HEK293 (cell line): ENCODE measurements around the gene OSBP2.

Experiments used
- CTCF ChIA-PET: fragments of 350-600 bp; formaldehyde crosslinking; extraction: SDS; loops from one replicate; lab custom pipeline; 2021; ENCODE audit warnings: antibody characterized with exemption; lab: Yijun Ruan, JAX
- POLR2A ChIA-PET: fragments of 300-600 bp; formaldehyde crosslinking; extraction: SDS; loops from one replicate; lab custom pipeline; 2020; ENCODE audit warnings: antibody characterized with exemption, inconsistent platforms; lab: Yijun Ruan, JAX
- H3K27ac ChIP-seq: fragments of 200-500 bp; sonication (Bioruptor generic); 2 replicates; pipeline ENCODE4 v1.5.1; 2014; ENCODE audit warnings: low read depth, low read length, control low read depth, inconsistent platforms; ENCODE audit errors: extremely low read depth
- H3K36me3 ChIP-seq, 2 experiments: fragments of 200-500 bp in 1 of 2; sonication (Bioruptor generic) in 1 of 2; 1 replicate in 1 of 2; 2 replicates in 1 of 2; pipeline ENCODE4 v1.5.1; 2014 to 2017; ENCODE audit warnings: inconsistent platforms in 2 of 2, low read length in 2 of 2; ENCODE audit not compliant: control insufficient read depth in 2 of 2, insufficient read depth in 1 of 2
- H3K4me1 ChIP-seq: fragments of 200-500 bp; sonication (Bioruptor generic); 2 replicates; pipeline ENCODE4 v1.5.1; 2014; ENCODE audit warnings: mild to moderate bottlenecking, low read length, inconsistent platforms; ENCODE audit not compliant: control insufficient read depth, insufficient read depth
- H3K4me3 ChIP-seq: 2 replicates; pipeline ENCODE4 v1.5.1; 2011; ENCODE audit warnings: low read depth, mild to moderate bottlenecking, control low read depth, low read length, moderate library complexity
- H3K9me3 ChIP-seq: fragments of 200-500 bp; sonication (Bioruptor generic); 2 replicates; pipeline ENCODE4 v1.5.1; 2014; ENCODE audit warnings: low read depth, low read length, inconsistent platforms; ENCODE audit not compliant: control insufficient read depth, insufficient read depth
- ATF2 ChIP-seq: fragments of 450-650 bp; formaldehyde crosslinking; IDR thresholded peaks from 2 replicates; pipeline ENCODE4 v1.5.1; 2016; ENCODE audit warnings: missing biosample characterization, missing genetic modification characterization, low read depth
- PATZ1 ChIP-seq: fragments of 450-650 bp; formaldehyde crosslinking; IDR thresholded peaks from 2 replicates; pipeline ENCODE4 v1.5.1; 2016; ENCODE audit warnings: missing biosample characterization, missing genetic modification characterization
- PRDM6 ChIP-seq: fragments of 450-650 bp; formaldehyde crosslinking; IDR thresholded peaks from 2 replicates; pipeline ENCODE4 v1.5.1; 2017; ENCODE audit warnings: missing biosample characterization, missing genetic modification characterization
- SALL2 ChIP-seq: fragments of 450-650 bp; formaldehyde crosslinking; IDR thresholded peaks from 2 replicates; pipeline ENCODE4 v1.5.0; 2017; ENCODE audit warnings: missing biosample characterization, mild to moderate bottlenecking, missing genetic modification characterization, borderline replicate concordance
- SP3 ChIP-seq: fragments of 450-650 bp; formaldehyde crosslinking; IDR thresholded peaks from 2 replicates; pipeline ENCODE4 v1.5.1; 2016; ENCODE audit warnings: missing biosample characterization, missing genetic modification characterization
- TCF7L2 ChIP-seq: IDR thresholded peaks from 2 replicates; pipeline ENCODE4 v1.6.1; 2011; ENCODE audit warnings: low read depth, mild to moderate bottlenecking, inconsistent platforms, low read length, moderate library complexity, borderline replicate concordance
- ZBTB7A ChIP-seq: fragments of 450-650 bp; formaldehyde crosslinking; IDR thresholded peaks from 2 replicates; pipeline ENCODE4 v1.5.1; 2016; ENCODE audit warnings: low read depth, missing biosample characterization, missing genetic modification characterization
- ZIC2 ChIP-seq: fragments of 450-650 bp; formaldehyde crosslinking; IDR thresholded peaks from 2 replicates; pipeline ENCODE4 v1.5.1; 2016; ENCODE audit warnings: missing biosample characterization, missing genetic modification characterization
- ZNF114 ChIP-seq: fragments of 450-650 bp; formaldehyde crosslinking; IDR thresholded peaks from 2 replicates; pipeline ENCODE4 v1.5.0; 2017; ENCODE audit warnings: missing biosample characterization, missing genetic modification characterization
- ZNF121 ChIP-seq: fragments of 450-650 bp; formaldehyde crosslinking; IDR thresholded peaks from 2 replicates; pipeline ENCODE4 v1.5.1; 2016; ENCODE audit warnings: missing biosample characterization, missing genetic modification characterization
- ZNF133 ChIP-seq: fragments of 450-650 bp; formaldehyde crosslinking; IDR thresholded peaks from 2 replicates; pipeline ENCODE4 v1.5.1; 2016; ENCODE audit warnings: missing biosample characterization, missing genetic modification characterization
- ZNF184 ChIP-seq: fragments of 450-650 bp; IDR thresholded peaks from 2 replicates; pipeline ENCODE4 v1.5.1; 2018; ENCODE audit warnings: missing biosample characterization, mild to moderate bottlenecking, missing genetic modification characterization
- ZNF266 ChIP-seq: fragments of 450-650 bp; formaldehyde crosslinking; IDR thresholded peaks from 2 replicates; pipeline ENCODE4 v1.5.1; 2016; ENCODE audit warnings: missing biosample characterization, missing genetic modification characterization, low read depth
- ZNF335 ChIP-seq: fragments of 450-650 bp; formaldehyde crosslinking; conservative IDR thresholded peaks from 2 replicates; pipeline ENCODE4 v1.5.1; 2016; ENCODE audit warnings: missing biosample characterization, missing genetic modification characterization
- ZNF366 ChIP-seq: fragments of 450-650 bp; formaldehyde crosslinking; conservative IDR thresholded peaks from 2 replicates; pipeline ENCODE4 v1.5.1; 2016; ENCODE audit warnings: missing biosample characterization, missing genetic modification characterization
- ZNF501 ChIP-seq: fragments of 450-650 bp; formaldehyde crosslinking; IDR thresholded peaks from 2 replicates; pipeline ENCODE4 v1.5.1; 2016; ENCODE audit warnings: missing biosample characterization, missing genetic modification characterization
- ZNF513 ChIP-seq: fragments of 450-650 bp; IDR thresholded peaks from 2 replicates; pipeline ENCODE4 v1.5.1; 2018; ENCODE audit warnings: missing biosample characterization, missing genetic modification characterization
- ZNF610 ChIP-seq: fragments of 450-650 bp; formaldehyde crosslinking; IDR thresholded peaks from 2 replicates; pipeline ENCODE4 v1.5.1; 2016; ENCODE audit warnings: missing biosample characterization, missing genetic modification characterization, borderline replicate concordance
- ZNF692 ChIP-seq: fragments of 450-650 bp; formaldehyde crosslinking; IDR thresholded peaks from 2 replicates; pipeline ENCODE4 v1.5.1; 2016; ENCODE audit warnings: missing biosample characterization, missing genetic modification characterization
- ZSCAN18 ChIP-seq: fragments of 450-650 bp; formaldehyde crosslinking; IDR thresholded peaks from 2 replicates; pipeline ENCODE4 v1.5.1; 2016; ENCODE audit warnings: missing biosample characterization, missing genetic modification characterization

The OSBP2 gene

GRCh38 chr22:30878516-30879414 lies 184.1 kb downstream of the OSBP2 start (continued):
- peak; percentile 68; the same call in 1 of the 2 replicates for TF ChIP-seq ZNF692 (tag by site-specific recombination)
- peak; percentile 40; the same call in 1 of the 2 replicates for TF ChIP-seq PATZ1
- peak; percentile 32; the same call in 1 of the 2 replicates for TF ChIP-seq ZNF335
- TF ChIP-seq ZNF133 (tag by site-specific recombination) = no peak
- TF ChIP-seq SALL2 (tag by site-specific recombination) = no peak
- no peak for TF ChIP-seq ZNF610 (tag by site-specific recombination)
- TF ChIP-seq ZSCAN18 = no peak
- no peak for TF ChIP-seq PRDM6
- no peak for TF ChIP-seq ATF2 (tag by site-specific recombination)

- Histone ChIP-seq H3K36me3 (no peaks in the 10 kb centered on the region), H3K9me3 (no peaks in the 10 kb centered on the region), H3K4me1 (peaks cover 13% of the 10 kb centered on the region), H3K4me3 (no peak overlapping the region), H3K27ac (no peak overlapping the region)
- peak; percentile 95 for TF ChIP-seq ZIC2 (tag by site-specific recombination)
- TF ChIP-seq ZNF366 (tag by site-specific recombination) = no peak
- ChIA-PET CTCF (no interaction called here), POLR2A (no interaction called here)
Measured at GRCh38 chr22:30879415-30879797, 184.7 kb downstream of the OSBP2 start.

GRCh38 chr22:30880181-30880601 lies 185.5 kb downstream of the OSBP2 start:
- H3K4me1 ChIP-seq = peaks cover 13% of the 10 kb centered on the region
- H3K27ac ChIP-seq = no peak overlapping the region
- TF ChIP-seq ZNF121 (tag by site-specific recombination) = no peak
- TF ChIP-seq ZNF114 (tag by site-specific recombination) = no peak
- TF ChIP-seq ZNF184 (tag by site-specific recombination) = no peak
- no peak for TF ChIP-seq TCF7L2
- no peak for TF ChIP-seq ZNF610 (tag by site-specific recombination)
- no peak for TF ChIP-seq ZNF266 (tag by site-specific recombination)
- no peak for TF ChIP-seq PRDM6
- no peak for TF ChIP-seq SP3 (tag by site-specific recombination)
- TF ChIP-seq ZBTB7A (tag by site-specific recombination) = no peak
- TF ChIP-seq ZNF513 = no peak
- no peak for TF ChIP-seq ZNF501 (tag by site-specific recombination)
- H3K4me3 ChIP-seq = no peak overlapping the region
- POLR2A ChIA-PET = no interaction called here
- no peaks in the 10 kb centered on the region for H3K36me3 ChIP-seq
- H3K9me3 ChIP-seq = no peaks in the 10 kb centered on the region
- CTCF ChIA-PET = no interaction called here
